H1 (cell line): ENCODE results near the gene EPHA6. TPM values are rescaled to one million over a fixed set of nuclear protein-coding genes. Genes with fewer than 3 reads are reported as not detected.

Experiments
- CTCF ChIA-PET: fragments of 300-600 bp; sonication (Branson Sonifier 250); formaldehyde crosslinking; loops from one replicate; lab custom pipeline; 2021; ENCODE audit not compliant: partially characterized antibody; lab: Charles Lee
- POLR2A ChIA-PET: fragments of 300-600 bp; sonication (Branson Sonifier 250); formaldehyde crosslinking; loops from one replicate; lab custom pipeline; 2021; ENCODE audit warnings: inconsistent platforms; ENCODE audit not compliant: partially characterized antibody; lab: Charles Lee
- DNase-seq, 2 experiments: peaks; one replicate each; pipeline versions ENCODE4 v3.0.0 to v3.0.0-alpha.2; 2010 to 2022; ENCODE audit warnings: low spot score in 2 of 2, low read depth in 1 of 2, mixed read lengths in 1 of 2
- FAIRE-seq: peaks from 2 replicates; lab custom pipeline; 2011; peaks lifted over from hg19 to GRCh38; lab: Jason Lieb, UNC
- H2AFZ ChIP-seq: 2 replicates; pipeline ENCODE4 v1.8.1; 2012; ENCODE audit warnings: low read length, inconsistent platforms
- H2AK5ac ChIP-seq: 2 replicates; pipeline ENCODE4 v1.6.1; 2013; ENCODE audit warnings: low read depth, low read length
- H2BK120ac ChIP-seq: replicated peaks from 2 replicates; pipeline ENCODE3; 2013; ENCODE audit warnings: low read depth, low read length, inconsistent platforms
- H2BK12ac ChIP-seq: 2 replicates; pipeline ENCODE4 v1.6.1; 2013; ENCODE audit warnings: low read depth, low read length
- H2BK15ac ChIP-seq: 2 replicates; pipeline ENCODE4 v1.6.1; 2013; ENCODE audit warnings: low read length
- H2BK20ac ChIP-seq: 2 replicates; pipeline ENCODE4 v1.6.1; 2013; ENCODE audit warnings: low read length
- H2BK5ac ChIP-seq: 2 replicates; pipeline ENCODE4 v1.6.1; 2013; ENCODE audit warnings: low read depth, low read length
- H3K14ac ChIP-seq: 2 replicates; pipeline ENCODE4 v1.6.1; 2013; ENCODE audit warnings: inconsistent platforms; ENCODE audit not compliant: insufficient read length
- H3K18ac ChIP-seq: 2 replicates; pipeline ENCODE4 v1.6.1; 2013; ENCODE audit warnings: low read length; ENCODE audit errors: extremely low read depth
- H3K23ac ChIP-seq: 2 replicates; pipeline ENCODE4 v1.6.1; 2013; ENCODE audit warnings: inconsistent platforms; ENCODE audit not compliant: insufficient read length
- H3K23me2 ChIP-seq: 2 replicates; pipeline ENCODE4 v1.6.1; 2013; ENCODE audit warnings: low read depth, low read length
- H3K27ac ChIP-seq: 2 replicates; pipeline ENCODE4 v1.6.1; 2011; ENCODE audit warnings: low read depth, low read length, inconsistent platforms
- H3K27me3 ChIP-seq, 4 experiments: replicated peaks in 1 of 4; 1 replicate in 1 of 4; 2 replicates in 3 of 4; pipeline versions ENCODE4 v1.6.1 to v1.8.1; 2011 to 2013; ENCODE audit warnings: low read length in 3 of 4, mild to moderate bottlenecking in 3 of 4, inconsistent platforms in 2 of 4, mixed read lengths in 2 of 4, moderate library complexity in 1 of 4; ENCODE audit not compliant: control insufficient read depth in 3 of 4, insufficient read depth in 3 of 4; ENCODE audit errors: extremely low read depth in 1 of 4
- H3K36me3 ChIP-seq, 4 experiments: 2 replicates each; pipeline versions ENCODE4 v1.6.1 to v1.8.1; 2011 to 2013; ENCODE audit warnings: mild to moderate bottlenecking in 4 of 4, low read length in 3 of 4, moderate library complexity in 2 of 4, control low read depth in 1 of 4, inconsistent platforms in 1 of 4; ENCODE audit not compliant: insufficient read depth in 4 of 4, control insufficient read depth in 2 of 4
- H3K4ac ChIP-seq: replicated peaks from 2 replicates; pipeline ENCODE3; 2013; ENCODE audit warnings: low read length, low read depth, mixed read lengths, inconsistent platforms; ENCODE audit not compliant: insufficient read length
- H3K4me1 ChIP-seq, 4 experiments: replicated peaks in 1 of 4; 1 replicate in 1 of 4; 2 replicates in 3 of 4; pipeline versions ENCODE4 v1.6.1 to v1.8.1; 2011 to 2013; ENCODE audit warnings: low read length in 3 of 4, inconsistent platforms in 2 of 4, mixed read lengths in 1 of 4; ENCODE audit not compliant: insufficient read depth in 4 of 4, control insufficient read depth in 3 of 4
- H3K4me2 ChIP-seq, 2 experiments: 2 replicates each; pipeline versions ENCODE4 v1.6.1 to v1.8.1; 2011 to 2013; ENCODE audit warnings: low read depth in 2 of 2, low read length in 2 of 2, control low read depth in 1 of 2, inconsistent platforms in 1 of 2, mild to moderate bottlenecking in 1 of 2; ENCODE audit not compliant: insufficient read depth in 1 of 2
- H3K4me3 ChIP-seq, 4 experiments: fragments of 200-600, 300-600 bp in 1 of 4; sonication (generic), shearing (Covaris generic), sonication (Bioruptor Twin) in 1 of 4; 2 replicates each; pipeline versions ENCODE4 v1.5.1 to v1.8.1; 2011 to 2016; ENCODE audit warnings: low read length in 4 of 4, low read depth in 3 of 4, control low read depth in 2 of 4, inconsistent platforms in 2 of 4, mild to moderate bottlenecking in 2 of 4, mixed read lengths in 1 of 4, moderate library complexity in 1 of 4; ENCODE audit not compliant: insufficient read depth in 2 of 4; ENCODE audit errors: extremely low read depth in 1 of 4
- H3K56ac ChIP-seq: replicated peaks from 2 replicates; pipeline ENCODE3; 2013; ENCODE audit warnings: low read depth, mild to moderate bottlenecking, mixed read lengths, low read length, inconsistent platforms; ENCODE audit not compliant: insufficient read length
- H3K79me1 ChIP-seq: 2 replicates; pipeline ENCODE4 v1.6.1; 2013; ENCODE audit warnings: low read depth, low read length, control low read depth
- H3K79me2 ChIP-seq, 2 experiments: 2 replicates each; pipeline versions ENCODE4 v1.6.1 to v1.8.1; 2012 to 2013; ENCODE audit warnings: low read length in 2 of 2, mild to moderate bottlenecking in 2 of 2, inconsistent platforms in 1 of 2; ENCODE audit not compliant: insufficient read depth in 2 of 2, control insufficient read depth in 1 of 2
- H3K9ac ChIP-seq, 4 experiments: replicated peaks in 1 of 4; 1 replicate in 1 of 4; 2 replicates in 3 of 4; pipeline versions ENCODE4 v1.6.1 to v1.8.1; 2011 to 2013; ENCODE audit warnings: low read depth in 3 of 4, low read length in 3 of 4, control low read depth in 2 of 4, mild to moderate bottlenecking in 2 of 4, moderate library complexity in 2 of 4, inconsistent platforms in 1 of 4; ENCODE audit errors: extremely low read depth in 1 of 4
- H3K9me3 ChIP-seq, 2 experiments: 2 replicates each; pipeline versions ENCODE4 v1.6.1 to v1.8.1; 2012 to 2013; ENCODE audit warnings: mild to moderate bottlenecking in 2 of 2, moderate library complexity in 2 of 2, control low read depth in 1 of 2, inconsistent platforms in 1 of 2, low read depth in 1 of 2, low read length in 1 of 2, mixed read lengths in 1 of 2; ENCODE audit not compliant: insufficient read depth in 2 of 2
- H4K20me1 ChIP-seq, 2 experiments: replicated peaks in 1 of 2; 2 replicates each; pipeline versions ENCODE3 to v1.8.1; 2011 to 2013; ENCODE audit warnings: inconsistent platforms in 2 of 2, low read length in 2 of 2, mild to moderate bottlenecking in 1 of 2; ENCODE audit not compliant: insufficient read depth in 2 of 2, control insufficient read depth in 1 of 2
- H4K5ac ChIP-seq: 2 replicates; pipeline ENCODE4 v1.6.1; 2013; ENCODE audit warnings: low read length, low read depth, mixed read lengths, inconsistent platforms; ENCODE audit not compliant: insufficient read length
- H4K8ac ChIP-seq: 2 replicates; pipeline ENCODE4 v1.8.0; 2013; ENCODE audit warnings: mild to moderate bottlenecking, moderate library complexity, low read length, inconsistent platforms; ENCODE audit not compliant: insufficient read depth; ENCODE audit errors: extremely low read depth
- H4K91ac ChIP-seq: replicated peaks from 2 replicates; pipeline ENCODE3; 2013; ENCODE audit warnings: low read length, mixed read lengths, inconsistent platforms; ENCODE audit not compliant: insufficient read length
- CTCF ChIP-seq, 3 experiments: IDR thresholded peaks; 1 replicate in 2 of 3; 2 replicates in 1 of 3; pipeline versions ENCODE4 v1.5.1 to v1.6.1; 2011; ENCODE audit warnings: low read length in 3 of 3, mild to moderate bottlenecking in 3 of 3, inconsistent platforms in 2 of 3, low read depth in 1 of 3, moderate library complexity in 1 of 3; ENCODE audit not compliant: insufficient read depth in 1 of 3; ENCODE audit errors: control extremely low read depth in 1 of 3
- RAD21 ChIP-seq, 2 experiments: IDR thresholded peaks in 1 of 2; conservative IDR thresholded peaks in 1 of 2; 2 replicates each; pipeline ENCODE4 v1.6.1; 2011; ENCODE audit warnings: low read depth in 2 of 2, low read length in 2 of 2, improper control_type of control experiment in 1 of 2, inconsistent platforms in 1 of 2, mild to moderate bottlenecking in 1 of 2, moderate library complexity in 1 of 2
- RXRA ChIP-seq: IDR thresholded peaks from 2 replicates; pipeline ENCODE4 v1.6.1; 2011; ENCODE audit warnings: low read depth, mild to moderate bottlenecking, low read length, moderate library complexity; ENCODE audit not compliant: insufficient read depth
- polyA plus RNA-seq, 7 experiments: library from polyadenylated mRNA; depleted of rRNA in 3 of 7; stranded (reverse) in 5 of 7; unstranded in 2 of 7; fragments of >200 nt in 5 of 7; fragments of 200-250 nt in 2 of 7; gene quantifications; 1 replicate in 5 of 7; 2 replicates in 1 of 7; 4 replicates in 1 of 7; pipeline versions ENCODE4 v1.2.1 to v1.2.3, GENCODE V29; 2011 to 2013; ENCODE audit warnings: missing spikeins in 2 of 7, mixed read lengths in 2 of 7
- total RNA-seq: library from RNA; stranded (reverse); fragmentation: NEBNext Ultra II Directional; extraction: Animal tissue kit (Norgen Biotek cat#: 25700); gene quantifications from 2 replicates; pipeline ENCODE4 v1.2.1, GENCODE V29; 2021

Gene EPHA6
- total and polyA plus RNA-seq, 2 of the 8 experiments (the other 6 are each of a cell fraction or from before 2014, with no cell fraction given), result 0.83 to 3.2 TPM

- H4K5ac ChIP-seq, result no peak overlapping the region
- no peak overlapping the region for H3K18ac ChIP-seq
- no peak overlapping the region for H2AFZ ChIP-seq
- no peak overlapping the region for H3K27ac ChIP-seq
- POLR2A ChIA-PET, result no interaction called here
- CTCF ChIA-PET, result interaction anchor here (0.6 to 4.6 kb wide), 15 partner anchors 15 to 1022 kb away, joined by 3 to 36 read pairs (median 4); no protein-coding TSS in a partner anchor
- H3K56ac ChIP-seq, result no peak overlapping the region
- no peaks in the 10 kb centered on the region for H4K20me1 ChIP-seq
- no peak overlapping the region for H3K14ac ChIP-seq
- no peak overlapping the region for H2AK5ac ChIP-seq
- H3K4ac ChIP-seq, result no peak overlapping the region
- no peak overlapping the region for H3K9ac ChIP-seq
- H3K4me3 ChIP-seq, result no peak overlapping the region
- no peak overlapping the region for H4K91ac ChIP-seq
- no peak overlapping the region for H2BK120ac ChIP-seq
- no peak overlapping the region for H2BK5ac ChIP-seq
- H2BK15ac ChIP-seq, result no peak overlapping the region
- no peak overlapping the region for H2BK12ac ChIP-seq
- H3K79me1 ChIP-seq, result no peaks in the 10 kb centered on the region
- no peaks in the 10 kb centered on the region for H3K4me1 ChIP-seq
- no peak overlapping the region for H3K4me2 ChIP-seq
- H3K9me3 ChIP-seq, result no peaks in the 10 kb centered on the region
- no peaks in the 10 kb centered on the region for H3K79me2 ChIP-seq
- H3K36me3 ChIP-seq, result no peaks in the 10 kb centered on the region
- DNase-seq (no peak), FAIRE-seq (peak; percentile 58)
- H2BK20ac ChIP-seq, result no peak overlapping the region
- no peaks in the 10 kb centered on the region for H3K27me3 ChIP-seq
- no peak overlapping the region for H4K8ac ChIP-seq
- no peaks in the 10 kb centered on the region for H3K23me2 ChIP-seq
- TF ChIP-seq CTCF (IDR thresholded peaks at IDR 0.05; ENCODE audit: control extremely low read depth in 1 of 3, insufficient read depth in 1 of 3, low read depth in 1 of 3, low read length in 3 of 3) (peak in 2 of 3 experiments; percentile 59 to 64; a peak in 2 of 4 replicates), RXRA (no peak), RAD21 (IDR thresholded peaks at IDR 0.05 in 1 of 2, conservative IDR thresholded peaks at IDR 0.05 in 1 of 2; ENCODE audit: low read depth in 2 of 2, low read length in 2 of 2) (peak; percentile 82 to 84)
- H3K23ac ChIP-seq, result no peak overlapping the region
Measured at GRCh38 chr3:97793420-97794019, 979.1 kb downstream of the EPHA6 start.
